Lower leg skin (tissue), 3 donors: ENCODE data around the gene MAFG.

Experiments used
- POLR2A ChIP-seq, 2 donors: fragments of 450-650 bp; IDR thresholded peaks; one replicate each; pipeline ENCODE4 v1.6.1; 2016 to 2017; ENCODE audit warnings: antibody characterized with exemption in 2 of 2, mild to moderate bottlenecking in 1 of 2, moderate library complexity in 1 of 2
- TF ChIP-seq, protein P1 (sequence below), 3 donors: fragments of 450-650 bp; IDR thresholded peaks; one replicate each; pipeline ENCODE4 v1.5.1; 2016; ENCODE audit warnings: antibody characterized with exemption in 3 of 3, mild to moderate bottlenecking in 3 of 3, moderate library complexity in 2 of 3

DNA sequence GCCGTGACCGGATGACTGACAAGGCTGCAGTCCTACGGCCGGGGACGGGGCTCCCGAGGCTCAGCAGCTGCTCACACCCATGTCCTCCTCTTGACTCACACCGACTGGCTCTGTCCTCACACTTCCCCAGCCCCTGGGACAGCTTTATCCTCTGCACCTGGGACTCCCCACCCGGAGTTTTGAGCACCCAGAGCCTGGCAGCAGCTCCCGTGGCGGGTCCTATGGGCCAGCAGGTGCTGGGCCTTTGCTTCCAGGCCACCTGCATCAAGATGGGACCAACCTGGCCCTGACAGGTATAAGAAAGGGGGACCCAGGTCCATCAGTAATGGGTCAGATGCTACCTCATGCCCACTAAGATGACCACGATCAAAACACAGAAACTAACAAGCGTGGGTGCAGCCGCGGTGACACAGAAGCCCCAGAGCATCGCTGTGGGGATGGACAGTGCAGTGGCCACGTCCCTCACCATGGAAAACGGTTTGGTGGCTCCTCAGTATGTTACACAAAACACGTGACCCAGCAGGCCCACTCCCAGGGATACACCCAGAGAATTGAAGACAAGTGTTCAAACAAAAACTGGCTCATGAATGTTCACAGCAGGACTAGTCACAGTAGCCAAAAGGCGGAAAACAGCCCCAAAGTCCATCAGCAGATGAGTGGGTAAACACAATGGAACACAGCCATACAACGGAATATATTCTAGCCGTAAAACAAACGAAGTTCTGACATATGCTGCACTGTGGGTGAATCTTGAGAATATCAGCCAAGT lies 36.7 kb upstream of the MAFG start:
- TF ChIP-seq, protein P1, sequence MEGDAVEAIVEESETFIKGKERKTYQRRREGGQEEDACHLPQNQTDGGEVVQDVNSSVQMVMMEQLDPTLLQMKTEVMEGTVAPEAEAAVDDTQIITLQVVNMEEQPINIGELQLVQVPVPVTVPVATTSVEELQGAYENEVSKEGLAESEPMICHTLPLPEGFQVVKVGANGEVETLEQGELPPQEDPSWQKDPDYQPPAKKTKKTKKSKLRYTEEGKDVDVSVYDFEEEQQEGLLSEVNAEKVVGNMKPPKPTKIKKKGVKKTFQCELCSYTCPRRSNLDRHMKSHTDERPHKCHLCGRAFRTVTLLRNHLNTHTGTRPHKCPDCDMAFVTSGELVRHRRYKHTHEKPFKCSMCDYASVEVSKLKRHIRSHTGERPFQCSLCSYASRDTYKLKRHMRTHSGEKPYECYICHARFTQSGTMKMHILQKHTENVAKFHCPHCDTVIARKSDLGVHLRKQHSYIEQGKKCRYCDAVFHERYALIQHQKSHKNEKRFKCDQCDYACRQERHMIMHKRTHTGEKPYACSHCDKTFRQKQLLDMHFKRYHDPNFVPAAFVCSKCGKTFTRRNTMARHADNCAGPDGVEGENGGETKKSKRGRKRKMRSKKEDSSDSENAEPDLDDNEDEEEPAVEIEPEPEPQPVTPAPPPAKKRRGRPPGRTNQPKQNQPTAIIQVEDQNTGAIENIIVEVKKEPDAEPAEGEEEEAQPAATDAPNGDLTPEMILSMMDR (IDR thresholded peaks at IDR 0.05) = no peak
- no peak for TF ChIP-seq POLR2A (IDR thresholded peaks at IDR 0.05)
